NCI-H2196 treated with DMSO at 0.1 percent for 48 hours (cell line): ENCODE data around the gene MAMDC2.

ENCODE experiments used
- DNase-seq: peaks from one replicate; lab custom pipeline; 2025; ENCODE audit not compliant: unreplicated experiment; lab: John Stamatoyannopoulos, UW

The MAMDC2 gene

GRCh38 chr9:70061776-70062175 lies 18.1 kb downstream of the MAMDC2 start:
- DNase-seq = no peak

DNA sequence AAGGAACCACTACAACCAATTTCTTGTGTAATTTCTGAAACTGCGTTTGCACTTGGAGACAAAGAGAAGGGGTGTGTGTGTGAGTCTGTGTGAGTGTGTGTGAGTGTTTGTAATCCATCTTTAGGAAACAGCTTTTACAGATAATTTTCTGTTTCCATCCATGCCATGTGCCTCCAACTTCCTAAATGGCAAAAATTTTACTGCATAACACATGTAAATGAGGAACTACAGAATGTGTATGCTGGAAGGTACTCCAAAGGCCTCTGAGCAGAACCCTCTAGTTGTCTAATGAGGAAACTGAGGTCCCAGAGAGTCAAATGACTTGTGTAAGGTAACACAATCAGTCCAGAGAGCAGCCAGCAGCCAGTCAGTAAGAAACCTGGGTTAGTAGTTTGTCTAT lies 20.8 kb downstream of the MAMDC2 start:
- DNase-seq = no peak

- no peak for DNase-seq
These were observed 21.9 kb downstream of the MAMDC2 start for GRCh38 chr9:70065572-70065971.

GRCh38 chr9:70066418-70066817 lies 22.8 kb downstream of the MAMDC2 start:
- no peak for DNase-seq

GRCh38 chr9:70066874-70067273 lies 23.2 kb downstream of the MAMDC2 start:
- no peak for DNase-seq

DNA sequence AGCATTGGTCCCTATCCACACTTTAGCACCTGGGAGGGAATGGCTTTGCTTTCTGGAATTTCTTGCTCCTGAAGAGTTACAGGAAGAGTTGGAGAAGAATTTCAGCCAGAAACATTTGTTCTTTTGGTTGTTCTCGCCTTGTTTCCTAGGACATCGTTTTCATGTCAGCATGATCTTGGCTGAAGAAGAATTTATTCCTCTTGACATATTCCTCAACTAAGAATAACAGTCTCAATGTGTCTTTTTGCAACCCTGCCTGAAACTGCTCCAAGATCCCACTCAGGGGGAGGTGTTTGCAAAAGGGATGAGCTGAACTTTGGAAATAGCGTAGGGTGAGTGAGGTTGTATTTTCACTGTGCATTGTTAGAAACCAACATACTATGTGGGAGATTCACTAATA lies 26.1 kb downstream of the MAMDC2 start:
- no peak for DNase-seq

GRCh38 chr9:70073193-70073592 lies 29.5 kb downstream of the MAMDC2 start:
- no peak for DNase-seq

- DNase-seq = no peak
These were observed 30.1 kb downstream of the MAMDC2 start for GRCh38 chr9:70073756-70074155.

DNA sequence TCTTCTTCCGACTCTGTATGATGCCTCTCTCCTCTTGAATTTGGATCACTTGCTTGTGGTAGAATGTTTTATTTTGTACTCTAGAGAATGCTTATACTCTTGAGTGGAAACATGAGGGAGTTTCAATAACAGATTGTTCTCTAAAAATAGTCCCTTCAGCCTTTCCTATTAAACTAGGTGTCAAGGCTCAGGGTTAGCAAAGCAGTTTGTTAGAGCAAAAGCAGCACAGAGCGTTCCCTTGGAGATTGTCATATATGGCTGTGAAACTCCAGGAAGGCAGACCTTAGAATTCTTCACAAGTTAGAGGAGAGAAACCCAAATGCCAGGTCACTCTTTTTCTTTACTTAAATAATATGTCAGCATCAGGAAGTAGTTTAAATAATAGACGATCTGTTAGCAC lies 33.0 kb downstream of the MAMDC2 start:
- no peak for DNase-seq

DNA sequence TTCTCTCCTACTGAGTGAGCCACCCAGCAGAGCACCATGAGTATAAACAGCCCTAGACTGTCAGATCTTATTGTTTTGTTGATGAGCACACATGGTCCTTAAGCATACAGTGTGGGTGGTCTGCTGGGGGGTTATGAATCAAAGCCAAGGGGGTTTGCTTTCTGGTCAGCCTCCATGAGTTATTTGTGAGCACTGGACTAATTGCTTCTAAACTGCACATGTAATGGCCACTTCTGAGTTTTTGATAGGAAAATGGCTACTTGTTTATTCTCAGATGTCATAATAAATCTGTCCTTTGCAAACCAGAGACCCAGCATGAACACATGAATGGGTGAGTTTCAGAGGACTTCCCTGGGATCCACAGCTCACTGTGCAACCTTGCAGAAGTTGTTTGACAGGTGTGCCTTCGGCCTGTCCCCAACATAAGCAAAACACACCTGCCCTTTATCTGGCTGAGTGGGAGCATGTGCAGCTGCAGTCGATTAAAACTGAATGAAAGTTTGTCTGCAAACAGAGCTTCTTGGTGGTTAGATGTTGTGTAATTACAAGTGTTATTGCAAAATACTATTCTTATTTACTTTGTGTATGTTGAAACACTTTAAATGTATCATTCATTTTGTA lies 35.9 kb downstream of the MAMDC2 start:
- peak; percentile 11 for DNase-seq

GRCh38 chr9:70080481-70081119 lies 37.0 kb downstream of the MAMDC2 start:
- DNase-seq = peak; percentile 59

- no peak for DNase-seq
These were observed 37.5 kb downstream of the MAMDC2 start for GRCh38 chr9:70081120-70081495.

DNA sequence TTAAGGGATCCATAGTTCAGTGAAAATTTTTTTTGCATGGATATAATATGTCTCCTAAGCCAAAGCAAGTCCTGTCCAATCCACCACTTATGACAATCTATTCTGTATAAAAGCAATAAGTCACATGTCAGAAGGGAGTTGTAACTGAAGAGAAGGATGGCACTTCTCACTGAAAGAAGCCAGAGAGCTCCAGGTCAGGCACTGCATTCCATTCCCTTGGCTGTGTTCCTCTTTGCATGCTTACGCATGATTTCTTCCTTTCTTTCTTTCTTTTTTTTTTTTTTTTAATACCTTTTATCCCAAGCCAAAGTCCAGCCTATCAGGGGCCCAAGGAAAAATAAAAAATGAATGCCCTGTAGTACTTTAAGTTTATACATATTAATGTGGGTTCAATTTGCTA lies 39.8 kb downstream of the MAMDC2 start:
- DNase-seq = no peak

GRCh38 chr9:70085241-70085640 lies 41.6 kb downstream of the MAMDC2 start:
- no peak for DNase-seq

DNA sequence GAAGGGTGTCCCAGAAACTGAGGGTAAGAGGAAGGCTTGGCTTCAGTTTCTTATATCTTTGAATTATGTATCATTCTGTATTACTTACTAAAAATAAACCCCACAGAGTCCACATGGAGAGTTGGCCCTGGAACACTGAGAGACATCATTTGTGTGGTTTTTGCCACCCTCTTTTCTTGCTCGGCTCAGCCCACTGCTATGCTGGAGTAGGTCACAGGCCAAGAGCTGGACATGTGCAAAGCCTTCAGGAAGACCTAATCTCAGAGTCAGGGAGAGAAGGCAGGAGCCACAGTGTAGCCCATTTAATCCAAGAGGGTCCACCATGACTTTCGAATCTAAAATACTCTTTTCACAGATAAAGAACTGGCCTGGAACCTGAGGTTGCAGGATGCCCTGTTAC lies 47.5 kb downstream of the MAMDC2 start:
- no peak for DNase-seq

GRCh38 chr9:70091572-70091971 lies 47.9 kb downstream of the MAMDC2 start:
- no peak for DNase-seq

- DNase-seq = no peak
These were observed 48.5 kb downstream of the MAMDC2 start for GRCh38 chr9:70092190-70092589.

GRCh38 chr9:70093095-70093494 lies 49.4 kb downstream of the MAMDC2 start:
- DNase-seq = no peak

DNA sequence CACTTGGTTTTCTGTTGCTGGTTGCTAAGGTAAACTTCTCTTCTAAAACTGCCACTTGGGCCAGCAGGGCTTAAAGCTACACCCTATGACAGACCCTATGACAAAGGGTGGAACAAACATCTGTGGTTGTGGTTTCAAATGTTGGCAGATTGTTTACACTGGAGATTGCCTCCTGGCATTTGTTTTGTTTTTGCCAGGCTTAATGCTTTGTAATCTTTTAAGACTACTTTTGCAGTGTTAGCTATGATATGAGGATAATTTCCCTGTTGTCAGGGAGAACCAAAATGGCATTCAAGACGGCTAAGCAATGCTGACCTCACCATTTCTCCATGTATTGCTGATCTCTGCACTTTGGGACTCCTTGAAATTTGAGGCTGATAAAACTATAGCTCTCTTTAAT lies 50.3 kb downstream of the MAMDC2 start:
- DNase-seq = peak; percentile 24

DNA sequence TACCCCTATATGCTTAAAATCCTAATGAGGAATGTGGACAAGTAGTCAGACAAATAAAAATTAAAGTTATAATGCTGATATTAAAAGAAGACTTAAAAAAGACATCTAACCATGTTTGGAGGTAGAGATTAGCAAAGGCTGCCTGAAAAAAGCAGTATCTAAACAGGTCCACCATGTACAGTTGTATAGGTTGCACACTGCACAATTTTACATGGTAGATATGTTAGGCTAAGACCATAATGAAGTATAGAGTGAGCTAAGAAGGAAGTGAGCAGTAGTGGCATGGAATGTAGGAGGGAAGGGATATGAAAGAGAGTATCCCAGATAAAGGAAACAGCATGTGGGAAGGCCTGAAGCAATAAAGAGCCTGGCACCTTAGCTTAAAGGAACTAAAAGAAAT lies 51.1 kb downstream of the MAMDC2 start:
- no peak for DNase-seq

DNA sequence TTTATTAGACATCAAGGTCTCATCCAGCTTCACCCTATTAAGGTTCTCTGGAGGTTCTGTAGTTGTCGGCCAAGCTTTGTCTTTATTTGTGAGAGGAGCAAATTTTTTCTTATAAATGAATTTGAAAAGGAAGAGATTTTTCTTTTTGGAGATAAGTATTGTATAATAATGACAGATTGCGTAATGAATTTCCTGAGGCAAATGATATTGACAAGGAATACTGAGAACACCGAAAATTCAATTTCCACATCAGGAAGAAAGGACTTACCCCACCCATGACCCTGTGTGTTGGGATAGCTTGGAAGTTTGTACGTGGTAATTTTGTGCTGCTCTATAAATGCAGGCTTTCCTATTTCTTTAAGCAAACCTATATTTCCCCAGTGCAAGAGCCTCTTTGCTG lies 53.5 kb downstream of the MAMDC2 start:
- no peak for DNase-seq

DNA sequence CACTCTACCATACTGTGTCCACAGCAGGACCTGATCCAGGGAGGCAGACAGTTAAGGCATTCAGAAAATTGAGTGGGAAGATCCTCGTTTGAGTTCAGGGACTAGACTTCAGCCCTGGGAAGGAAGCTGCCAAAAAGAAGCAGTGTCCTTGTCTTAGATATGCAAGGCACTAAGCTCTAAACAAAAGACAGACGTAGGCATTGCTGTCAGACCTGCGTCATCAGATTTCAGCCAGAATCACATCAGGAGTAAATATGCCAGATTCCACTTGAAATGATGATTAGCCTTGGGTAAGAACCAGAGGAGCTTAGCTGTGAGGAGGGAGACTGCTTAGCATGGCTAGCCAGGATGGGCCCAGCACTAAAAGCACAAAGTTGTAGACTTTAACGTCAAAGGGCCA lies 56.7 kb downstream of the MAMDC2 start:
- no peak for DNase-seq

DNA sequence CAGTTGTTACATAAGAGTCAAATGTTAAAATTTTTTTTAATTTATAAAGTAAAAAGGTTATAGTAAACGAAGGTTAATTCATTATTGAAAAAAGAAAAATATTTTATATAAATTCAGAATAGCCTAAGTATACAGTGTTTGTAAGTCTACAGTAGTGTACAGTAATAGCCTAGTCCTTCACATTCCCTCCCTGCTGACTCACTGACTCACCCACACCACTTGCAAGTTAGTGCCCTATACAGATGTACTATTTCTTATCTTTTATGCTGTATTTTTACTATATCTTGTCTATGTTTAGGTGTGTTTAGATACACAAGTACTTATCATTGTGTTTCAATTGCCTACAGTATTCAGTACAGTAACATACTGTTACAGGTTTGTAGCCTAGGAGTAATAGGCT lies 57.6 kb downstream of the MAMDC2 start:
- DNase-seq = no peak
